Thyroid gland (tissue), 4 donors: ENCODE results near the gene NIP7.

Experiments
- CTCF ChIP-seq, 6 experiments: fragments of 200-600 bp in 3 of 6; fragments of 450-650 bp in 3 of 6; sonication (generic) in 3 of 6; IDR thresholded peaks; one replicate each; pipeline ENCODE4 v1.5.1; 2016 to 2019; ENCODE audit warnings: antibody characterized with exemption in 6 of 6, mild to moderate bottlenecking in 2 of 6, inconsistent platforms in 1 of 6, moderate library complexity in 1 of 6
- POLR2A ChIP-seq, 2 donors: fragments of 450-650 bp; IDR thresholded peaks; one replicate each; pipeline ENCODE4 v1.6.1; 2017; ENCODE audit warnings: antibody characterized with exemption in 2 of 2, mild to moderate bottlenecking in 2 of 2, moderate library complexity in 1 of 2

- TF ChIP-seq CTCF (IDR thresholded peaks at IDR 0.05), result no peak
- TF ChIP-seq POLR2A (IDR thresholded peaks at IDR 0.05), result no peak
Observed at GRCh38 chr16:69345923-69346322, 6.4 kb downstream of the NIP7 start.
